ES-I3 (cell line): ENCODE data around the gene CRELD2.

ENCODE experiments used
- H3K36me3 ChIP-seq: 2 replicates; pipeline ENCODE4 v1.6.1; 2013; ENCODE audit warnings: mild to moderate bottlenecking, low read length, control low read depth, moderate library complexity; ENCODE audit not compliant: insufficient read depth
- H3K4me1 ChIP-seq: 2 replicates; pipeline ENCODE4 v1.6.1; 2013; ENCODE audit warnings: mild to moderate bottlenecking, control low read depth, low read length; ENCODE audit not compliant: insufficient read depth
- H3K9ac ChIP-seq: 2 replicates; pipeline ENCODE4 v1.6.1; 2013; ENCODE audit warnings: low read depth, mild to moderate bottlenecking, low read length, moderate library complexity
- H3K9me3 ChIP-seq: 2 replicates; pipeline ENCODE4 v1.6.1; 2013; ENCODE audit warnings: mild to moderate bottlenecking, low read length, moderate library complexity; ENCODE audit not compliant: control insufficient read depth, insufficient read depth

CRELD2 gene

DNA sequence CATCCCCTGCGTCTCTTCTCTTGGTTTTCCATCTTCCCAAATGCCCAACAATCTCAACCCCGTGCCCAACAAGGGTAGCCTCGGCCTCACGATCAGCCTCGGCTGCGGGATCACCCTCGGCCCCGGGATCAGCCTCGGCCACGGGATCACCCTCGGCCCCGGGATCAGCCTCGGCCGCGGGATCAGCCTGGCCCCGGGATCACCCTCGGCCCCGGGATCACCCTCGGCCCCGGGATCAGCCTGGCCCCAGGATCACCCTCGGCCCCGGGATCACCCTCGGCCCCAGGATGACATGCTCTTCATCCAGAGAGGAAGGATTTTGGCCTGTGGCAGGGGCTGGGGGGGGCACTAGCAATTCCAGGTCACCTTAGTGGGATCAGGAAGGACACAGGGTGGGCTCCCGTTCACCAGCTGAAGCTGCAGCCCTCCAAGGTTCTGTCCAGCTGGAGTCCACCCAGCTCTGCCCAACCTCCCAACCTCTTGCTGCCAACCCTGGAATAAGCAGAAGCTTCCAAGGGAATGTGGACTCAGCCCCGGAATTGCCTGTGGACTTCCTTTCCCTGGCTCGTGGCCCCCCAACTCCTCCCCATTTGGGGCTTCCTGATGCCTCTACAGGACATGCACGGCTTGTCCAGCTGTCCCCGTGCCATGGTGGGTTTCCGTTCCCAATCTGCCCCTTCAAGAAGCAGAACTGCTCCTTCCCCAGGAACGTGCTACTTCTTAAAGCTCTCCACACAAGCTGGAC, 6.4 kb upstream of the CRELD2 start:
- no peak overlapping the region for H3K9ac ChIP-seq
- H3K36me3 ChIP-seq: no peaks in the 10 kb centered on the region
- H3K9me3 ChIP-seq: no peaks in the 10 kb centered on the region
- no peaks in the 10 kb centered on the region for H3K4me1 ChIP-seq

DNA sequence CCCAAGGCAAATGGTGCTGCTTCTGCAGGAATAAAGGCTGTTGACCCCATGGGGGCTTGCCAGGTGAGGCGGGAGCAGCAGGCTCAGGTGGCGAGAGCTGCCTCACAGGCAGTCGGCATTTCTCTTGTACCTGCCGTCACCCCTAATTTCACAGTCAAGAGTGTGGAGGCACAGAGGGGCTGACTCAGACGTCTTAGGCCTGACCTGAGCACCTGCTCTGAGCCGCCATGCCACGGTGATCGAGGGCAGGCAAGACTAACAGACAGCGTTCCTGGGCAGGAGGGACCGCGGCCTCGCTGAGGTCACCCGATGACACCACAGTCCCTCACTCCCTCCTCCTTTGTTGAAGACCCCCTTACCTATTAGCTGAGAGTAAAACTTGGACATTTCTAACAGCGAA, 5.4 kb upstream of the CRELD2 start:
- no peak overlapping the region for H3K9ac ChIP-seq
- H3K9me3 ChIP-seq: no peaks in the 10 kb centered on the region
- no peaks in the 10 kb centered on the region for H3K36me3 ChIP-seq
- H3K4me1 ChIP-seq: no peaks in the 10 kb centered on the region

GRCh38 chr22:49913446-49913845, 5.0 kb upstream of the CRELD2 start:
- no peak overlapping the region for H3K9ac ChIP-seq
- H3K9me3 ChIP-seq: no peaks in the 10 kb centered on the region
- no peaks in the 10 kb centered on the region for H3K36me3 ChIP-seq
- H3K4me1 ChIP-seq: no peaks in the 10 kb centered on the region

GRCh38 chr22:49914256-49914655, 4.2 kb upstream of the CRELD2 start:
- no peaks in the 10 kb centered on the region for H3K9me3 ChIP-seq
- H3K9ac ChIP-seq: no peak overlapping the region
- no peaks in the 10 kb centered on the region for H3K36me3 ChIP-seq
- peaks cover 2% of the 10 kb centered on the region; the same call in 1 of the 2 replicates for H3K4me1 ChIP-seq

GRCh38 chr22:49915610-49916009, 2.8 kb upstream of the CRELD2 start:
- H3K4me1 ChIP-seq: peaks cover 3% of the 10 kb centered on the region; the same call in 1 of the 2 replicates
- H3K9me3 ChIP-seq: no peaks in the 10 kb centered on the region

GRCh38 chr22:49916831-49917230, 1.6 kb upstream of the CRELD2 start:
- Histone ChIP-seq H3K9ac (no peak overlapping the region; the same call in 1 of the 2 replicates), H3K4me1 (peaks cover 3% of the 10 kb centered on the region; the same call in 1 of the 2 replicates), H3K36me3 (no peaks in the 10 kb centered on the region), H3K9me3 (no peaks in the 10 kb centered on the region)

More at GRCh38 chr22:49915610-49916009, 2.8 kb upstream of the CRELD2 start:
- H3K36me3 ChIP-seq: no peaks in the 10 kb centered on the region
- H3K9ac ChIP-seq: no peak overlapping the region

- Histone ChIP-seq H3K4me1 (peaks cover 3% of the 10 kb centered on the region; the same call in 1 of the 2 replicates), H3K9me3 (no peaks in the 10 kb centered on the region), H3K36me3 (no peaks in the 10 kb centered on the region), H3K9ac (peak overlapping the region; percentile 93)
Observed at GRCh38 chr22:49918911-49919881, 762 bp downstream of the CRELD2 start.

DNA sequence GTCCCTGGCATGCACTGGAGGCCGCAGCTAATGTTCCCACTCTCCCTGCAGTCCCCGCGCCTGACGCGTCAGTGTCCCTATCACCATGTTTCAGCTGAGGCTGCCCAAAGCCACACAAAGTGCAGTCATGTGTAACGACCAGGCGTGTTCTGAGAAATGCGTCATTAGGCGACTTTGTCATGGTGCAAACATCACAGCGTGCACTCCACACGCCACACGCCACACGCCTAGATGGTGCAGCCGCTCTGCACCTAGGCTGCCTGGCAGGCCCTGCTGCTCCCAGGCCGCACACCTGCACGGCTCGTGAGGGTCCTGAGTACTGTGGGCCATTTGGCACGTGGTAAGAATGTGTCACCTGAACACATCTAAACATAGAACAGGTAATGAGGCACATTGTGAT, 2.4 kb downstream of the CRELD2 start:
- Histone ChIP-seq H3K9ac (no peak overlapping the region), H3K4me1 (peaks cover 3% of the 10 kb centered on the region; the same call in 1 of the 2 replicates), H3K36me3 (no peaks in the 10 kb centered on the region; the same call in 1 of the 2 replicates), H3K9me3 (no peaks in the 10 kb centered on the region)

GRCh38 chr22:49921508-49922278, 3.3 kb downstream of the CRELD2 start:
- Histone ChIP-seq H3K9ac (no peak overlapping the region), H3K4me1 (peaks cover 3% of the 10 kb centered on the region; the same call in 1 of the 2 replicates), H3K9me3 (no peaks in the 10 kb centered on the region), H3K36me3 (no peaks in the 10 kb centered on the region; the same call in 1 of the 2 replicates)

DNA sequence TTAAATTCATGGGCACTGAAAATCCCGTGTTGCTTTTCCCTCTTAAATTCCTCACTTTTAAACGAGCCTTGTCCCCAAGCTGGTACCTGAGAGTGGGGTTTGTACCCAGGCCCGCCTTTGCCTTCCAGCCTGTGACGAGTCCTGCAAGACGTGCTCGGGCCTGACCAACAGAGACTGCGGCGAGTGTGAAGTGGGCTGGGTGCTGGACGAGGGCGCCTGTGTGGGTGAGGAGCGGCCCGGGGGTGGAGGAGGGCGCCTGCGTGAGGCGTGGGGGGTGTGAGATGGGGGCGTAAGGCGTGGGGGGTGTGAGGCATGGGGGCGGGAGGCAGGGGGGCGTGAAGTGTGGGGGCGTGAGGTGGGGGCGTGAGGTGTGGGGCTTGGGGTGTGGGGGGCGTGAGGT, 4.0 kb downstream of the CRELD2 start:
- no peaks in the 10 kb centered on the region for H3K9me3 ChIP-seq
- H3K4me1 ChIP-seq: peaks cover 3% of the 10 kb centered on the region; the same call in 1 of the 2 replicates
- no peaks in the 10 kb centered on the region; the same call in 1 of the 2 replicates for H3K36me3 ChIP-seq
- no peak overlapping the region for H3K9ac ChIP-seq

DNA sequence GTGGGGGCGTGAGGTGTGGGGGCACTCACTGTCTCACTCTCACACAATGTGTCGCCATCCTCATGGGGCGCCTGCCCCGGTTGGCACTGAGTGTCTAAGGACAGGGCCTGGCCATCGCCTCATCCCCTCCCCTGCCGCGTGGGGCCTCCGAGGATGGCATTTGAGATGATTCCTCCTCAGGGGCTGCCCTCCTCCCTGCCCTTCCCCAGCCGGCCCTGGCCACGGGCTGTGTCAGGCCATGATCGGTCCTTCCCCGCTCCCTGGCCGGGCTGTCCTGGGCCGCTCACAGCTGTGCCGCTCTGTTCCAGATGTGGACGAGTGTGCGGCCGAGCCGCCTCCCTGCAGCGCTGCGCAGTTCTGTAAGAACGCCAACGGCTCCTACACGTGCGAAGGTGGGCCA, 4.5 kb downstream of the CRELD2 start:
- H3K9me3 ChIP-seq: no peaks in the 10 kb centered on the region
- no peak overlapping the region for H3K9ac ChIP-seq
- H3K36me3 ChIP-seq: no peaks in the 10 kb centered on the region; the same call in 1 of the 2 replicates
- H3K4me1 ChIP-seq: peaks cover 3% of the 10 kb centered on the region; the same call in 1 of the 2 replicates

DNA sequence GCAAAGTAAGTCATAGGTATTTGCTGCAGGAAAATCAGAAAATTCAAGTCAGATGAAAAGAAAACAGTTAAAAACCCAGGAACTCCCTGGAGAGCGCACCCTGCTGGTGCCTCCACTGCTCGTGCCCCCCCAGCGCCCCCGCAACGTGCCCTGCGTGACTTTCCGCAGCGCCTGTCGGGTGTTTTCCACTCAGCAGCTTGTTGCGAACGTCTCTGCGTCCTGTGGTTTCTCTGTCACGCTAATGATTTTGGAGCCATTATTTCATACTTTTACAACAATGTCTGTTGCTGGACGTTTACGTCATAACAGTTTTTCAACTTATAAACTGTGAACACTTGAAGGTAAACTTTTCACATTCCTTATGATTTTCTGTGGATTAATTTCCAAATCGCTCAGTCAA, 5.0 kb downstream of the CRELD2 start:
- Histone ChIP-seq H3K9me3 (no peaks in the 10 kb centered on the region), H3K36me3 (no peaks in the 10 kb centered on the region; the same call in 1 of the 2 replicates), H3K4me1 (peaks cover 3% of the 10 kb centered on the region; the same call in 1 of the 2 replicates), H3K9ac (no peak overlapping the region)

DNA sequence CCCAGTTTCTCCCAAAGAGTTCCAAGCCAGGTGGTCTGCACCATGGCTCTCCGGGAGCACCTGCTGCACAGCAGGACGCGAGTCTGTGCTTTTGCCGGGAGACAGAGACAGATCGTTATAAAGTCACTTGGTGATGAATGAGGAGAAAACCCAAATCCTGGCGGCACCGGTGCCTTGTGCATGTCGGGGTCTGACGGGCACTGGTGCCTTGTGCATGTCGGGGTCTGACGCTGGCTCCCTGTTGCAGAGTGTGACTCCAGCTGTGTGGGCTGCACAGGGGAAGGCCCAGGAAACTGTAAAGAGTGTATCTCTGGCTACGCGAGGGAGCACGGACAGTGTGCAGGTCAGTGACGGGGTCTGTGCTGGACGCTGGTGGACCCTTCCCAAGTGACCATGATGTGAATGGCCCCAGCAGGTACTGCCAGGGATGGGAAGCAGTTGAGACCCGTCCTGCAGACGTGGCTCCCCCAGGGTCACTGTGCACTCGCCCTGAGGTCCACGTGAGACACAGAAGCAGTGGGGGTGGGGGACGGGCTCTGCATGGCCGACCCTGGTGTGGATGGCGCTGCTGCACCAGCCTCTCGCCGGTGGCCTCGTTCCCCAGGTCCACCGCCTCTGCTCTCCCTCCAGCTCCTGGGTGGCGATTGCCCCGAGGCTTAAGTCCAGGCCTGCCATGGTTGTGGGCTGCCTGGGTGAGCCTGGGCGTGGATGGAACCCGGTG, 5.8 kb downstream of the CRELD2 start:
- Histone ChIP-seq H3K9me3 (no peaks in the 10 kb centered on the region), H3K9ac (no peak overlapping the region), H3K36me3 (no peaks in the 10 kb centered on the region; the same call in 1 of the 2 replicates), H3K4me1 (peaks cover under 1% of the 10 kb centered on the region; the same call in 1 of the 2 replicates)
